Psoas muscle (tissue), 8 donors: Measurements from ENCODE around the gene WDR41. TPM values are rescaled to one million over a fixed set of nuclear protein-coding genes. Genes with fewer than 3 reads are reported as not detected.
"Not testable (repeated sequence)": the region's sequence is repeated elsewhere in the genome, so short reads cannot be mapped to it uniquely, and the experiment has no call there.

ENCODE experiments used
- ATAC-seq, 4 donors: fragments of 200-7000 bp; cut with Tn5 transposase; one replicate each; pipeline ENCODE4 v1.9.1; 2020; ENCODE audit warnings: moderate library complexity in 3 of 4, mild to moderate bottlenecking in 2 of 4
- DNase-seq, 2 donors: peaks; one replicate each; pipeline ENCODE4 v3.0.0-alpha.2; 2020
- H3K27ac ChIP-seq: fragments of 200-600 bp; one replicate; pipeline ENCODE4 v1.8.0; 2022
- H3K27me3 ChIP-seq, 3 donors: fragments of 200-600 bp in 1 of 3; one replicate each; pipeline versions ENCODE4 v1.6.1 to v1.8.0; 2013 to 2022; ENCODE audit warnings: low read length in 2 of 3, mild to moderate bottlenecking in 2 of 3, moderate library complexity in 1 of 3; ENCODE audit not compliant: insufficient read depth in 3 of 3
- H3K36me3 ChIP-seq, 2 donors: fragments of 200-600 bp in 1 of 2; one replicate each; pipeline versions ENCODE4 v1.6.1 to v1.8.0; 2013 to 2022; ENCODE audit warnings: low read depth in 1 of 2, mild to moderate bottlenecking in 1 of 2, moderate library complexity in 1 of 2; ENCODE audit not compliant: insufficient read depth in 1 of 2
- H3K4me1 ChIP-seq: fragments of 200-600 bp; one replicate; pipeline ENCODE4 v1.8.0; 2022
- H3K4me3 ChIP-seq: fragments of 200-600 bp; one replicate; pipeline ENCODE4 v1.8.0; 2022; ENCODE audit warnings: mild to moderate bottlenecking
- H3K9me3 ChIP-seq: fragments of 200-600 bp; one replicate; pipeline ENCODE4 v1.8.0; 2022
- CTCF ChIP-seq: fragments of 200-600 bp; IDR thresholded peaks from one replicate; pipeline ENCODE4 v1.8.0; 2022; ENCODE audit warnings: antibody characterized with exemption
- WGBS, 3 donors: extraction: QIAGEN DNeasy Blood & Tissue Kit; methylation state at CpG; one replicate each; pipeline versions ENCODE4 v1.1.6 to v1.1.7; 2013; 5-methylcytosine and 5-hydroxymethylcytosine counted together
- intact Hi-C, 2 donors: fragments of 100-400 bp; cut with DNase I; formaldehyde crosslinking; loops; one replicate each; pipeline versions ENCODE4 v1.11.0 to v1.14.2; 2022
- polyA plus RNA-seq, 3 donors: library from polyadenylated mRNA; stranded (reverse); fragments of 200-250 nt; gene quantifications; one replicate each; pipeline ENCODE4 v1.2.3, GENCODE V29; 2013
- total RNA-seq, 4 donors: library from RNA; stranded (reverse); fragmentation: NEBNext Ultra II Directional in 2 of 4; extraction: Animal tissue kit (Norgen Biotek cat#: 25700) in 2 of 4; gene quantifications; one replicate each; pipeline versions ENCODE4 v1.2.1 to v1.2.4, GENCODE V29; 2021 to 2023
- donor health status: healthy with polysubstance abuse.
- donor health status: DM: no; HTN: no; CAD: no; lungs with moderate emphysema.
- donor health status: Bipolar disorder and iron deficiency.
- donor health status: healthy.
- donor health status: DM: yes; HTN: yes; CAD: no.
- donor health status: DM: no; HTN: no; CAD: no.
- donor health status: DM: no; HTN: no; CAD: no.
- donor health status: DM: yes; HTN: yes; CAD: no.

WDR41 gene
- total and polyA plus RNA-seq, 7 donors, result 17.1 to 32.2 (median 26.6) TPM

GRCh38 chr5:77391240-77391765 lies 100.8 kb downstream of the WDR41 start:
- intact Hi-C loops, result loop anchor here in 1 of 2 donors (1.0 kb wide), 1 partner anchor 26 kb away; no protein-coding TSS in a partner anchor
- 85 to 90% (median 86%) methylated on average over 10 of the region's 10 CpGs for WGBS, 3 donors
- no peak overlapping the region for H3K27ac ChIP-seq

DNA sequence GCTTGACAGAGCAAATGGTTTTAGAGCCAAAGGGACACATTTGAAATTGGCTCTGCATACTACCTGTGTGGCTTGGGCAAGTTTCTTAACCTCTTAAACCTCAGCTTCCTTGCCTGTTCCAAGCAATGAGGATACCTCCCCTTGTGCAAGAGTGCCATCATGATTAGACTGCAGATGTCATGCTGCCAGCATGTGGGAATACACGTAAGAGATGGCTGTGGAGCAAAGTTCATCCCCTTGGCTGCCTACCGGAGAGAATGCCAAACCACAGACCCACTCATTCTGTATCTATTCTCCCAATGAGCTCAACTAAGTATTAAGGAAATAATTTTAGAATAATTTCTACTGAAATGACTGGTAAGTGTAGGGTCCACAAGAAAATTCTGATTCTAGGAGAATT lies 101.3 kb downstream of the WDR41 start:
- intact Hi-C loops, result loop anchor here in 1 of 2 donors (1.0 kb wide), 1 partner anchor 27 kb away; no protein-coding TSS in a partner anchor
- Histone ChIP-seq H3K9me3 (no peaks in the 10 kb centered on the region), H3K4me1 (no peaks in the 10 kb centered on the region), H3K4me3 (no peak overlapping the region), H3K27ac (no peak overlapping the region), H3K36me3 (no peaks in the 10 kb centered on the region), H3K27me3 (no peaks in the 10 kb centered on the region)
- WGBS, 3 donors, result 60 to 78% (median 72%) methylated on average over 2 of the region's 2 CpGs
- no peak for TF ChIP-seq CTCF
- ATAC-seq, result no peak
- DNase-seq, result no peak

More at GRCh38 chr5:77391240-77391765, 100.8 kb downstream of the WDR41 start:
- Histone ChIP-seq H3K27me3 (no peaks in the 10 kb centered on the region), H3K4me1 (no peaks in the 10 kb centered on the region), H3K36me3 (no peaks in the 10 kb centered on the region), H3K9me3 (no peaks in the 10 kb centered on the region), H3K4me3 (no peak overlapping the region)
- no peak for ATAC-seq
- no peak for TF ChIP-seq CTCF
- no peak for DNase-seq

GRCh38 chr5:77390221-77390620 lies 101.9 kb downstream of the WDR41 start:
- intact Hi-C loops, result no loop called here
- Histone ChIP-seq H3K4me1 (no peaks in the 10 kb centered on the region), H3K9me3 (no peaks in the 10 kb centered on the region), H3K4me3 (no peak overlapping the region), H3K36me3 (no peaks in the 10 kb centered on the region), H3K27ac (no peak overlapping the region), H3K27me3 (no peaks in the 10 kb centered on the region)
- TF ChIP-seq CTCF, result no peak
- ATAC-seq (no peak), DNase-seq (no peak)
- WGBS, 3 donors, result 79 to 85% (median 83%) methylated on average over 3 of the region's 3 CpGs

GRCh38 chr5:77389746-77390145 lies 102.4 kb downstream of the WDR41 start:
- intact Hi-C loops, result no loop called here
- TF ChIP-seq CTCF, result no peak
- H3K36me3 ChIP-seq, result no peaks in the 10 kb centered on the region
- no peak overlapping the region for H3K4me3 ChIP-seq
- ATAC-seq, result no peak
- H3K9me3 ChIP-seq, result no peaks in the 10 kb centered on the region
- H3K4me1 ChIP-seq, result no peaks in the 10 kb centered on the region
- DNase-seq, result no peak
- 84 to 89% (median 88%) methylated on average over 2 of the region's 2 CpGs for WGBS, 3 donors
- H3K27ac ChIP-seq, result no peak overlapping the region
- H3K27me3 ChIP-seq, result no peaks in the 10 kb centered on the region

DNA sequence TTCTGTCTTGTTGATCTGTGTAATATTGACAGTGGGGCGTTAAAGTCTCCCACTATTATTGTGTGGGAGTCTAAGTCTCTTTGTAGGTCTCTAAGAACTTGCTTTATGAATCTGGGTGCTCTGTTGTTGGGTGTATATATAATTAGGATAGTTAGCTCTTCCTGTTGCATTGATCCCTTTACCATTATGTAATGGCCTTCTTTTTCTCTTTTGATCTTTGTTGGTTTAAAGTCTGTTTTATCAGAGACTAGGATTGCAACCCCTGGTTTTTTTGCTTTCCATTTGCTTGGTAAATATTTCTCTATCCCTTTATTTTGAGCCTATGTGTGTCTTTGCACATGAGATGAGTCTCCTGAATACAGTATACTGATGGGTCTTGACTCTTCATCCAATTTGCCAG lies 105.8 kb downstream of the WDR41 start:
- DNase-seq, H3K9me3 ChIP-seq, H3K36me3 ChIP-seq, H3K27me3 ChIP-seq, ATAC-seq, H3K4me1 ChIP-seq, intact Hi-C loops, H3K27ac ChIP-seq, H3K4me3 ChIP-seq: not testable (repeated sequence)
- 94 to 100% (median 100%) methylated on average over 1 of the region's 1 CpG for WGBS, 3 donors

DNA sequence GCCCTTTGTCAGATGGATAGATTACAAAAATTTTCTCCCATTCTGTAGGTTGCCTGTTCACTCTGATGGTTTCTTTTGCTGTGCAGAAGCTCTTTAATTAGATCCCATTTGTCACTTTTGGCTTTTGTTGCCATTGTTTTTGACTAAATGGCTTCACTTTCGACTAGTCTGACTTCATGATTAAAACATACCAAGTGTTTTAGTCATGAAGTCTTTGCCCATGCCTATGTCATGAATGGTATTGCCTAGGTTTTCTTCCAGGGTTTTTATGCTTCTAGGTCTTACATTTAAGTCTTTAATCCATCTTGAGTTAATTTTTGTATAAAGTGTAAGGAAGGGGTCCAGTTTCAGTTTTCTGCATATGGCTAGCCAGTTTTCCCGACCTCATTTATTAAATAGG lies 108.8 kb downstream of the WDR41 start:
- H3K4me1 ChIP-seq, intact Hi-C loops, H3K9me3 ChIP-seq, H3K27me3 ChIP-seq, ATAC-seq, H3K27ac ChIP-seq, DNase-seq, H3K36me3 ChIP-seq, H3K4me3 ChIP-seq: not testable (repeated sequence)
- WGBS, 3 donors, result 76 to 82% (median 80%) methylated on average over 2 of the region's 2 CpGs
